Measurements from ENCODE around the gene CBARP. TPM values are rescaled to one million over a fixed set of nuclear protein-coding genes. Genes with fewer than 3 reads are reported as not detected.

The CBARP gene
- total RNA-seq, 6 experiments from 2014 or later, result 0.15 to 0.62 (median 0.31) TPM

DNA sequence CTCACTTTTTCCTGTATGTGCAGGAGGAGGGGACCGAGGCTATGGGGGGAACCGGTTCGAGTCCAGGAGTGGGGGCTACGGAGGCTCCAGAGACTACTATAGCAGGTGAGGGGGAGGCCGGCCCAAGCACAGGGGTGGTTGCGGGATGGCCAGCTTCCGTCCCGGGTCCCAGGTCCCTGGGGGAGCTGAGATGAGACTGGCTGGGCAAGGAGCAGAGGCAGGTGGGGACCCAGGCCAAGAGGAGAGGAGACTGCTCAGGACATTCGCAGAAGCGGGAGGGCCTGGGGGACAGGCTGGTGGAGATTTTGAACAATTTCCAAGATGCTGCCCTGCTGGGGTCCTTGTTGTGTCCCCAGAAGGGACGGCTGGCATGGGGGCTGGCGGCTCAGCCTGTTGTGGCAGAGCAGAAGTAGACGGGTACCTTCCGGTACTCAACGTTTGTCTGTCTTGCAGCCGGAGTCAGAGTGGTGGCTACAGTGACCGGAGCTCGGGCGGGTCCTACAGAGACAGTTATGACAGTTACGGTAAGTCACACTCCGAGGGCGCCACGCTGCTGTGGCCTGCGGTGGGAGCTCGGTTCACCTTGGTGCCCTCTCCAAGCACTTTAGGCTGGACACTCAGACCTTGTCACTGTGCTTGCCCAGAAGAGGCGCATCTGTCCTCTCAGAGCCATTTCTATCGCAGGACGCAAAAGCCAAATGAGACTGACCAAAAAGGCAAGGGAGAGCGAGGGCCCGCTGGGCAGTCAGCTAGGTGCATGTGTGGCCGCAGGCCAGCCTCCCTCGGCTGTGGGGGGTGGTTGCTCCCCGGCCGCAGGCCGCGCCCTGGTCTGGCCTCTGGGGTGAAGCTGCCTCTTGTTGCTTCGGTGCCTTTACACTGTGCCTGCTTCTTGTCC lies 34.0 kb upstream of the CBARP start:
- Histone ChIP-seq H3K27me3 (no peaks in the 10 kb centered on the region), H3K27ac (no peak overlapping the region), H3K36me3 (peaks cover 10 to 43% (median 27%) of the 10 kb centered on the region in 4 donors), H3K4me1 (peaks cover 0 to 74% (median 30%) of the 10 kb centered on the region in 4 donors), H3K9me3 (no peaks in the 10 kb centered on the region), H3K4me3 (peak overlapping the region in 1 of 3 donors; percentile 55)
- intact Hi-C loops (cut with DNase I), result no loop called here
- ATAC-seq, result no peak
- peak in 1 of 3 donors; percentile 46 for DNase-seq
- TF ChIP-seq, protein P1, sequence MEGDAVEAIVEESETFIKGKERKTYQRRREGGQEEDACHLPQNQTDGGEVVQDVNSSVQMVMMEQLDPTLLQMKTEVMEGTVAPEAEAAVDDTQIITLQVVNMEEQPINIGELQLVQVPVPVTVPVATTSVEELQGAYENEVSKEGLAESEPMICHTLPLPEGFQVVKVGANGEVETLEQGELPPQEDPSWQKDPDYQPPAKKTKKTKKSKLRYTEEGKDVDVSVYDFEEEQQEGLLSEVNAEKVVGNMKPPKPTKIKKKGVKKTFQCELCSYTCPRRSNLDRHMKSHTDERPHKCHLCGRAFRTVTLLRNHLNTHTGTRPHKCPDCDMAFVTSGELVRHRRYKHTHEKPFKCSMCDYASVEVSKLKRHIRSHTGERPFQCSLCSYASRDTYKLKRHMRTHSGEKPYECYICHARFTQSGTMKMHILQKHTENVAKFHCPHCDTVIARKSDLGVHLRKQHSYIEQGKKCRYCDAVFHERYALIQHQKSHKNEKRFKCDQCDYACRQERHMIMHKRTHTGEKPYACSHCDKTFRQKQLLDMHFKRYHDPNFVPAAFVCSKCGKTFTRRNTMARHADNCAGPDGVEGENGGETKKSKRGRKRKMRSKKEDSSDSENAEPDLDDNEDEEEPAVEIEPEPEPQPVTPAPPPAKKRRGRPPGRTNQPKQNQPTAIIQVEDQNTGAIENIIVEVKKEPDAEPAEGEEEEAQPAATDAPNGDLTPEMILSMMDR (IDR thresholded peaks at IDR 0.05), result no peak
- TF ChIP-seq POLR2A (IDR thresholded peaks at IDR 0.05), result no peak
- WGBS (ENCODE audit: insufficient coverage, low coverage, low lambda C conversion rate, missing lambda C conversion rate), result 43% methylated on average over 4 of the region's 37 CpGs

DNA sequence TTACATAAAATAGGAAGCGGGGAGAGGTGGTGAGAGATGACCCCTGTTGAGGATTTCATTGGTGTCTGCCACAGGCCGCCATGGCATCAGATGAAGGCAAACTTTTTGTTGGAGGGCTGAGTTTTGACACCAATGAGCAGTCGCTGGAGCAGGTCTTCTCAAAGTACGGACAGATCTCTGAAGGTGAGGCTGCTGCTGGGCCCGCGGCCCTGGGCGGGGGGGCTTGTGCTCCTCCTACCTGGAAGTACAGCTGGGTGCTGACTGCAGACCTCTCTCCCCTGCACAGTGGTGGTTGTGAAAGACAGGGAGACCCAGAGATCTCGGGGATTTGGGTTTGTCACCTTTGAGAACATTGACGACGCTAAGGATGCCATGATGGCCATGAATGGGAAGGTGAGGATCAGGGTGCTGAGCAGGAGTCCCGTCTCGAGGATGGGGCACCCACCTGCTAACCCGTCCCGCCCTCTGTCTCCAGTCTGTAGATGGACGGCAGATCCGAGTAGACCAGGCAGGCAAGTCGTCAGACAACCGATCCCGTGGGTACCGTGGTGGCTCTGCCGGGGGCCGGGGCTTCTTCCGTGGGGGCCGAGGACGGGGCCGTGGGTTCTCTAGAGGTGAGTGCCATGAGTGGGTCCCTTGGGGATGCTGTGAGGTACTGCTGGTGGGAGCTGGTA lies 33.2 kb upstream of the CBARP start:
- H3K36me3 ChIP-seq, result peaks cover 10 to 43% (median 27%) of the 10 kb centered on the region in 4 donors
- H3K27ac ChIP-seq, result peak overlapping the region; percentile 88 to 99 (median 97)
- no peaks in the 10 kb centered on the region for H3K27me3 ChIP-seq
- H3K9me3 ChIP-seq, result no peaks in the 10 kb centered on the region
- ATAC-seq (no peak), DNase-seq (no peak)
- H3K4me1 ChIP-seq, result peaks cover 0 to 73% (median 28%) of the 10 kb centered on the region in 4 donors
- 26% methylated on average over 5 of the region's 26 CpGs for WGBS (ENCODE audit: insufficient coverage, low coverage, low lambda C conversion rate, missing lambda C conversion rate)
- intact Hi-C loops (cut with DNase I), result no loop called here
- peak overlapping the region; percentile 55 to 87 (median 69) for H3K4me3 ChIP-seq
- TF ChIP-seq POLR2A (IDR thresholded peaks at IDR 0.05), result no peak
- TF ChIP-seq, protein P1 (IDR thresholded peaks at IDR 0.05), result no peak

DNA sequence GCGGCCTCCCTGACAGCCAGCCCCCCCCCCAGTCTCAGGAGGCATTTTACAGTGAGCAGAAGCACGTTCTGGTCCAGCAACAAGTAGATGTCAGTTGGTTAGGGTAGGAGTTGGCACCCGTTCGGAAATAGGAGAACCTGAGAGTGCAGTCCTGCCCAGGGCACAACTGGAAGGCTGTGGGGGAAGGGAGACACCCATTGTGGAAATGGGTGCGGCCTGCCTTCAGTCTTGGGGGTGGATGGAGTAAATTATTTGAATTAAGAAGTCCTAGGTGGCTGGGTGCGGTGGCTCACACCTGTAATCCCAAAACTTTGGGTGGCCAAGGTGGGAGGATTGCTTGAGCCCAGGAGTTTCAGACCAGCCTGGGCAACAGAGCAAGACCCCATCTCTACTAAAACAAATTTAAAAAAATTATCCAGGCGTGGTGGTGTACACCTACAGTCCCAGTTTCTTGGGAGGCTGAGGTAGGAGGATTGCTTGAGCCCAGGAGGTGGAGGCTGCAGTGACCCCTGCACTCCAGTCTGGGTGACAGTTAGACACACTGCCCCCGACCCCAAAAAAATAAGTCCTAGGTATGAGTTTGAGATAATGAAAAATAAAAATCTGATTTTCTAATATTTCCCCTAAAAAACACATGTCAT lies 32.5 kb upstream of the CBARP start:
- Histone ChIP-seq H3K4me3 (peak overlapping the region; percentile 55 to 87 (median 69)), H3K4me1 (peaks cover 0 to 77% (median 31%) of the 10 kb centered on the region in 4 donors), H3K27ac (peak overlapping the region; percentile 88 to 99 (median 97)), H3K36me3 (peaks cover 10 to 43% (median 27%) of the 10 kb centered on the region in 4 donors), H3K27me3 (no peaks in the 10 kb centered on the region), H3K9me3 (no peaks in the 10 kb centered on the region)
- DNase-seq, result no peak
- 11% methylated on average over 7 of the region's 8 CpGs for WGBS (ENCODE audit: insufficient coverage, low coverage, low lambda C conversion rate, missing lambda C conversion rate)
- ATAC-seq, result no peak
- no peak for TF ChIP-seq POLR2A (IDR thresholded peaks at IDR 0.05)
- TF ChIP-seq, protein P1 (IDR thresholded peaks at IDR 0.05), result no peak
- intact Hi-C loops (cut with DNase I), result no loop called here

DNA sequence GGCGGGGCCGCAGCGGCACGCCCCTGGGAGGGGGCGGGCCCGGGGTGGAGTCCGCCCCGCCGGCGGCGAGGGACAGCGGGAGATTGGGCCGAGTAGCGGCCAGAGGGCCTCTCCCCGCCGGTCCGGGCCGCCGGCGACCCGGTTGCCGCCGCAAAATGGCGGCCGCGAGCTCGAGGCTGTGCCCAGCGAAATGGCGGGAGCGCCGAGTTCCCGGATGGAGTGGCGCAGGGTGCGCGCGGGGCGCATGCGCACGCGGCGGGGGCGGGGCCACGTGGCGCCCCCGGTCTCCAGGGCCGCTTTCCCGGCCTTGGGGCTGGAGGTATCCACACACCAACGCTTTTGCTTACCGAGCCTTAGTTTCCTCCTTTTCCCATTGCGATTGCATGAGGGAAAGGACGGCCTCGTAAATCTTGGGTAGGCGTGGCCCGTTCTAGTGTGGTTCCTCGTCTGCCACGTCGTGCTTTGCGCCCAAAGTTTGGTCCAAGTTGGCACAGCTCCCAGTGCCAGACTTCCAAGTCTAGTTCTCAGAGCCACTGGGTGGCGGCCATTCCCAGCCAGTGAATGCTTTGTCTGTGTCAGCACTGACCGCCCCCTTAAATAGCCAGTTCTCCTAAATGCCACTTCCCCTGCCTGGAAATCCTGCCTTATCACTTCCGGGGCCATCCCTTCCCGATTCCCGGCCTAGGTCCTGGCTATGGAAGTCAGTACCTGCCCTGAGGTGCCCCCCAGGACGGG lies 31.8 kb upstream of the CBARP start:
- Histone ChIP-seq H3K36me3 (peaks cover 10 to 40% (median 26%) of the 10 kb centered on the region in 4 donors), H3K27me3 (no peaks in the 10 kb centered on the region), H3K9me3 (no peaks in the 10 kb centered on the region), H3K4me1 (peaks cover 0 to 71% (median 29%) of the 10 kb centered on the region in 4 donors), H3K27ac (peak overlapping the region; percentile 88 to 99 (median 97)), H3K4me3 (peak overlapping the region; percentile 55 to 87 (median 69))
- TF ChIP-seq, protein P1 (IDR thresholded peaks at IDR 0.05), result peak in 1 of 4 donors; percentile 19
- peak; percentile 59 for TF ChIP-seq POLR2A (IDR thresholded peaks at IDR 0.05)
- WGBS (ENCODE audit: insufficient coverage, low coverage, low lambda C conversion rate, missing lambda C conversion rate), result 0% methylated on average over 2 of the region's 64 CpGs
- intact Hi-C loops (cut with DNase I), result no loop called here
- DNase-seq, result peak; percentile 89 to 90 (median 89)
- ATAC-seq, result peak; percentile 2 to 29 (median 12)

Data from right lobe of liver (tissue), 6 donors.